ENCODE results near the gene ARHGEF28.

Gene ARHGEF28, protein sequence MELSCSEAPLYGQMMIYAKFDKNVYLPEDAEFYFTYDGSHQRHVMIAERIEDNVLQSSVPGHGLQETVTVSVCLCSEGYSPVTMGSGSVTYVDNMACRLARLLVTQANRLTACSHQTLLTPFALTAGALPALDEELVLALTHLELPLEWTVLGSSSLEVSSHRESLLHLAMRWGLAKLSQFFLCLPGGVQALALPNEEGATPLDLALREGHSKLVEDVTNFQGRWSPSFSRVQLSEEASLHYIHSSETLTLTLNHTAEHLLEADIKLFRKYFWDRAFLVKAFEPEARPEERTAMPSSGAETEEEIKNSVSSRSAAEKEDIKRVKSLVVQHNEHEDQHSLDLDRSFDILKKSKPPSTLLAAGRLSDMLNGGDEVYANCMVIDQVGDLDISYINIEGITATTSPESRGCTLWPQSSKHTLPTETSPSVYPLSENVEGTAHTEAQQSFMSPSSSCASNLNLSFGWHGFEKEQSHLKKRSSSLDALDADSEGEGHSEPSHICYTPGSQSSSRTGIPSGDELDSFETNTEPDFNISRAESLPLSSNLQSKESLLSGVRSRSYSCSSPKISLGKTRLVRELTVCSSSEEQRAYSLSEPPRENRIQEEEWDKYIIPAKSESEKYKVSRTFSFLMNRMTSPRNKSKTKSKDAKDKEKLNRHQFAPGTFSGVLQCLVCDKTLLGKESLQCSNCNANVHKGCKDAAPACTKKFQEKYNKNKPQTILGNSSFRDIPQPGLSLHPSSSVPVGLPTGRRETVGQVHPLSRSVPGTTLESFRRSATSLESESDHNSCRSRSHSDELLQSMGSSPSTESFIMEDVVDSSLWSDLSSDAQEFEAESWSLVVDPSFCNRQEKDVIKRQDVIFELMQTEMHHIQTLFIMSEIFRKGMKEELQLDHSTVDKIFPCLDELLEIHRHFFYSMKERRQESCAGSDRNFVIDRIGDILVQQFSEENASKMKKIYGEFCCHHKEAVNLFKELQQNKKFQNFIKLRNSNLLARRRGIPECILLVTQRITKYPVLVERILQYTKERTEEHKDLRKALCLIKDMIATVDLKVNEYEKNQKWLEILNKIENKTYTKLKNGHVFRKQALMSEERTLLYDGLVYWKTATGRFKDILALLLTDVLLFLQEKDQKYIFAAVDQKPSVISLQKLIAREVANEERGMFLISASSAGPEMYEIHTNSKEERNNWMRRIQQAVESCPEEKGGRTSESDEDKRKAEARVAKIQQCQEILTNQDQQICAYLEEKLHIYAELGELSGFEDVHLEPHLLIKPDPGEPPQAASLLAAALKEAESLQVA (N-terminal part only)

DNA sequence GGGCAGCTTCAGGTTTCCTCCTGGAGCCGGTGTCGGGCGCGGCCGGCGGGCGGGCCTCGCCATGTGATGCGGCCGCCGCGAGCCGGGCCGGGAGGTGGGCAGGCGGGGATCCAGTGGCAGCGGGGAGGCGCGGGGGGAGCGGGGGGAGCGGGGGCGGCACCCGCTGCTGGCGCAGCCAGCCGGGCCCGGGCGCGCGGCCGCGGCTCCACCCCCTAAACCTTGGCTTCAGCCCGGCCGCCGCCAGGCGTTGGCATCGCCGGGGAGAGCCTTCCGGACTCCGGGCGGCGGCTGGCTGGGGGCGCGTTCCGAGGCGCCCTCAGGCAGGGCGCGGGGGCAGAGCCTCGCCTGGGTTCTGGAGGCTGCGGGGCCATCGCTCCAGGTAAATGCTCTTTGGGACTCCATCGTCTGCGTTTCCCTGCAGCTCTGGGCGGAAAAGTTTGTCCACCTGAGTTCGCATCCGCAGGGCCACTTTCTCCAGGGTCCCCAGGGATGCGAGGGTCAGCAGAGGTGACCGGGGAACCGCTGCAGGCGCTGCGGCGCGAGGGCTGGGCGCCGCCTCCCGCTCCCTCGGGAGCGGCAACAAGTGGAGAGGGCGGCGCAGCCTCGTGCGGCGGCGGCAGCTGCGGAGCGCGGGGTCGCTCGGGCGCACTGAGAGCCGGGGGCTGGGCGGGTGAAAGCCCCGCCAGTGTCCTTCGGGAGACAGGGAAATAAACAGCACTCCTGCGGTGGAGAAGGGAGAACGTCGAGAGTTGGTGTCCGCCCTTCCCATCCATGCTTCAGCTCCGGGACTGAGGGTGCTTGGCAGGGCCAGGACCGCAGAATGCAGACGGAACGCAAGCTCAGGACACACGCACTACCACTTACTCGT is at the start of gene ARHGEF28:
ARHGEF28 (plus strand) TSS at position 253 of the 868 bp plus-strand sequence. CDS start 58,656 bp downstream, outside the sequence.
- in situ Hi-C loops (cut with HindIII; ENCODE audit: low sequenced_read_pairs): no loop called here

DNA sequence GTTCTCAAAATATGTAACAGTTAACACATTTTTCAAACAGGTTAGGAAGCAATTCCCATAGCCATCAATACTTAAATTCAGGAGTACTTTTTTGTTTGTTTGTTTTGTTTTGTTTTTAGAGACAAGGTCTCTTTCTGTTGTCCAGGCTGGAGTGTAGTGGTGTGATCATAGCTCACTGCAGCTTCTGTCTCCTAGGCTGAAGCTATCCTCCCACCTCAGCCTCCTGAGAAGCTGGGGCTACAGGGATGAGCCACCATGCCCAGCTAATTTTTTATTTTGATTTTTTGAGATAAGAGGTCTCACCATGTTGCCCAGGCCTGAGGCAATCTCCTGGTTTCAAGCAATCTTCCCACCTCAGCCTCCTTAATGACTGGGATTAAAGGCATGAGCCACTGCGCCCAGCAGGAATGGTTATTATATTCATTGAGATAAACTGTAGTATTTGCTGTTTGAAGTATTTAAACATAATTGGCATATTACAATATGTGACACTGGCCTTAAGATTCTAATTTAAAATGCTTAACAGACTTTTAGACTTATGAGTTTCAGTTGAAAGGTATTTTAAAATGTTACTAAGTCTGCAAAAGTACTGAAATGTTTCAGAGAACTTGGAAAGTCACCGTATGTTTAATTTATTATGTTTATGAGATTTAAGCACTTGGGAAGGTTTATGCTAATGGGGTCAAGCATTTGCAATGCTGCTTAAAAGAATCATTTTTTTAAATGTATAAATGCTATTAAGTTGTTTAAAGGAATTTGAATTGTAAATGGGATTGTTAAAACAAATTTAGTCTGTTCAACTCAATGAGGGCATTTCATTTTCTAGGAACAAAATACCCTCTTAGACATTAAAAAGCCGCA is 43.5 kb upstream of the ARHGEF28 start:
- in situ Hi-C loops (cut with HindIII; ENCODE audit: low sequenced_read_pairs): loop anchor here (25.0 kb wide), 1 partner anchor 205 kb away; no protein-coding TSS in a partner anchor

DNA sequence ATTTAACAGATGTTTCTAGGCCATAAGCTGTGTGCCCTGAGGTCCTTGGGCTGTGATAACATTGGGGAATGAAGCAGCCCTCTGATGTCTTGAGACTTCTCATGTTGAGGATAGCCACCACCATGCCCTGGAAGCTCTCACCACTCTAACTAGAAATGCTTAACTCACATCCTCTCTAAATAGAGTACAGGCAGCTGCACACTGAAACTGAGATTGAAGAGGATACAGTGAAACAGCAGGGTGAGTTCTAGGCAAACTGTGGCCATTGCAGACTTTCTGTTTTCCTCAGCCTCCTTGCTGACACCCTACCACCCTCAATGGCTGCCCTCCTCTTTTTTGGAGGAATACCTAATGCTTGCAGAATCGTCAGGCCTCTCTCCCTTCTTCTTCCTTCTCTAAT is 38.1 kb upstream of the ARHGEF28 start:
- in situ Hi-C loops (cut with HindIII; ENCODE audit: low sequenced_read_pairs): loop anchor here (25.0 kb wide), 1 partner anchor 199 kb away; no protein-coding TSS in a partner anchor

DNA sequence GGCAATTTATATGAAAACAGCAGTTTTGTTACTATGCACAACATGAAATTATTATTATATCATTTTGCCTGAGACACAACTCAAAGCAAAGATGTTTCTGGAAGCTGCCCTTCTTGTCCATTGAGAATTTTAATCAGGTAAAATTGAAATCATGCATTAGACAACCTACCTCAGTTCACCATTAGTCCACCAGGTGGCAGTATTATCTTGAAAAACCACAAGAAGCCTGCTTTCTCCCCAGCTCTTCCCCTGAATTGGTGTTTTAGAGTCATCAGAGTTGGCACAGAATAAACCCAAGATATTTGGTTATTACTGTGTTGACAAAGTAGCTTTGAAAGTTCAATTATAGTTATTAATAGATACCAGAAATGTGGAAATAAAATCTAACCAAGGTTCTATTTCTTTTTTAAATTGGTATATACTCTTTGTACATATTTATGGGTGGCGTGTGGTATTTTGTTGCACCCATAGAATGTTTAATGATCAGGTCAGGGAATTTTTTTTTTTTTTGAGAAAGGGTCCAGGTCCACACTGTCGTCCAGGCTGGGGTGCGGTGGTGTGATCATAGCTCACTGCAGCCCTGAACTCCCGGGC is 34.8 kb upstream of the ARHGEF28 start:
- in situ Hi-C loops (cut with HindIII; ENCODE audit: low sequenced_read_pairs): loop anchor here (25.0 kb wide), 1 partner anchor 196 kb away; no protein-coding TSS in a partner anchor

DNA sequence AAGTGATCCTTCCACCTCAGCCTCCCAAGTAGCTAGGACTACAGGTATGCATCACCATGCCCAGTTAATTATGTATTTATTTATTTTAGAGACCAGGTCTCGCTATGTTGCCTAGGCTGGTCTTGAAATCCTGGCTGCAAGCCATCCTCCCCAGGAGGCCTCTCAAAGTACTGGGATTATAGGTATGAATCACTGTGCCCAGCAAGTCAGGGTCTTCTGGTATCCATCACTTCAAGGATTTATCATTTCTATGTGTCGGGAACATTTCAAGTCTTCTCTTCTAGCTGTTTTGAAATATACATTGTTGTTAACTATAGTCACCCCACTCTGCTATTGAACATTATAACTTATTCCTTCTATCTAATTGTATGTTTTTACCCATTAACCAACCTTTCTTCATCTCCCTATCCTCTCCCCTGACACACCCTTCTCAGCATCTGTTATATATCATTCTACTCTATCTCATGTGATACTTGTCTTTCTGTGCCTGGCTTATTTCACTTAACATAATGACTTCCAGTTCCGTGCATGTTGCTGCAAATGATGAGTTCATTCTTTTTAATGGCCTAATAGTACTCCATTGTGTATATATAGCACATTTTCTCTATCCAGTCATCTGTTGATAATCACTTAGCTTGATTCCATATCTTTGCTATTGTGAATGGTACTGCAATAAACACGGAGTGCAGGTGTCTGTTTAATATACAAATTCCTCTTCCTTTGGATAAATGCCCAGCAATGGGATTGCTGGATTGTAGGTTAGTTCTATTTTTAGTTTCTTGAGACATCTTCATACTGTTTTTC is 34.1 kb upstream of the ARHGEF28 start:
- in situ Hi-C loops (cut with HindIII; ENCODE audit: low sequenced_read_pairs): loop anchor here (25.0 kb wide), 1 partner anchor 195 kb away; no protein-coding TSS in a partner anchor

DNA sequence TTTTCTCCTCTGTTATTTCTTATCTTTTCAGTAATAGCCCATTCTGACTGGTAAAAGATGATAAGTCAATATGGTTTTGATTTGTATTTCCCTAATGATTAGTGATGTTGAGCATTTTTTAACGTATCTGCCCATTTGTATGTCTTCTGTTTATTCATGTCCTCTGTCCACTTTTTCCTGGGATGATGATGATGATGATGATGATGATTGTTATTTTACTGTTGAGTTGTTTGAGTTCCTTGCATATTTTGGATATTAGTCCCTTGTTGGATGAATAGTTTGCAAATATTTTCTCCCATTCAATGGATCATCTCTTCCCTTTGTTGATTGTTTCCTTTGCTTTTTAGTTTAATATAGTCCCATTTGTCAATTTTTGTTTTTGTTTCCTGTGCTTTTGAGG is 33.4 kb upstream of the ARHGEF28 start:
- in situ Hi-C loops (cut with HindIII; ENCODE audit: low sequenced_read_pairs): loop anchor here (25.0 kb wide), 1 partner anchor 195 kb away; no protein-coding TSS in a partner anchor

DNA sequence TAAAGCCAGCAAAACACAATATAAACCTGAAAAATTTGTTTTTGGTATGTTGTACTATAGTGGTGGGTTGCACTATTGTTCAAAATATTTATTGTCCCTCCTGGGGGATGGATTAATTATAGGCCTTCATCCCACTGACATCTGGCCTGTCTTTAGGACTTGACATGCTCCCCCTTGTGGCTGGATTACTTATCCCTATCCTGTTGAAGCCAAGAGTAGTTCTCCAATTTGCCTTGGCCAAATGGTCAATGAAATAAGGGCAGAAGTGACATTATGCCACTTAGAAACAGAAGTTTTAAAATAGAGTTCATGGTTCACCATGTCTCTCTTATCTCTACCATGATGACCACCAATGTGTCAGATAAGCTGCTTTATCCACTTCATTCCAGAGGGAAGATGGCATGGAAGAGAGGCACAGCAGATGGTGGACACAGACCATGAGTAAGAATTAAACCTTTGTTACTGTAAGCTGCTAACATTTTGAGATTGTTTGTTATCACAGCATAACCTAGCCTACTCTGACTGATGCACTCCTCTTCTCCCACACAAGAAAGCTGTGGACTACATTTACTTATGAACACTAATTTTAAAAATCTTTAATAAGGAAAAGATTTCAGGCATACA is 29.2 kb upstream of the ARHGEF28 start:
- in situ Hi-C loops (cut with HindIII; ENCODE audit: low sequenced_read_pairs): loop anchor here (25.0 kb wide), 1 partner anchor 190 kb away; no protein-coding TSS in a partner anchor

DNA sequence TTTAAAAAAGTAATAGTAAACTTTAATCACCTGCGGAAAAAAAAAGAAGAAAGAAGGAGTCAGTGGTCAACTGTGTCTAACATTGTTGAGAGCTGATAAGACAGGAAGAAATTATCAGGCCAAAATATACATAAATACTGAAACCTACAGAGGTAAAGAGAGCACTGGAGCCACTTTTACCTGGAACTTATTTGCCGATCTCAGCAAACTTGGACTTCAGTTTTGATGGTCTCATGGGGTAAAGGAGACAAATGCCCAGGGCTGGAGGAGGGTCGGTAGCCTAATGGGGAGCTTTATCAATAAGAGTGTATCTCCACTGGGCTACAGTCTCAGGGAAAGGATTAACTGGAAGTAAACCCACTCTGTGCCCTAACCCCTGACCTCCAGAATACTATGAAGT is 26.6 kb upstream of the ARHGEF28 start:
- in situ Hi-C loops (cut with HindIII; ENCODE audit: low sequenced_read_pairs): loop anchor here (25.0 kb wide), 1 partner anchor 188 kb away; no protein-coding TSS in a partner anchor

DNA sequence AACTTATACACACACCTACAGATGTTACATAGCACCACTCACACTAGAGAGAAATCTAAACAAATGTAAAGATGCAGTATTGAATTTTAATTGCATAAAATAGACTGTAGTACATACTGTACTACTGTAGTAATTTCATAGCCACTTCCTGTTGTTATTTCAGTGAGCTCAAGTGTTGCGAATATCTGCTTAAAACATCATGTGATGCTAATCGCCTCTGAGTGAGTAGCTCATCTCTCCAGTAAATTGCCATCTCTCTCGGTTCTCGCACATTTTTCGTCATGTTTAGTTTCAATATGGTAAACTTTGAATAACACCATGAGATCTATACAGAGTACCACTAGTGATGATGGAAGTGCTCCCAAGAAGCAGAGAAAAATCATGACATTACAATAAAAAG is 22.0 kb upstream of the ARHGEF28 start:
- in situ Hi-C loops (cut with HindIII; ENCODE audit: low sequenced_read_pairs): no loop called here

DNA sequence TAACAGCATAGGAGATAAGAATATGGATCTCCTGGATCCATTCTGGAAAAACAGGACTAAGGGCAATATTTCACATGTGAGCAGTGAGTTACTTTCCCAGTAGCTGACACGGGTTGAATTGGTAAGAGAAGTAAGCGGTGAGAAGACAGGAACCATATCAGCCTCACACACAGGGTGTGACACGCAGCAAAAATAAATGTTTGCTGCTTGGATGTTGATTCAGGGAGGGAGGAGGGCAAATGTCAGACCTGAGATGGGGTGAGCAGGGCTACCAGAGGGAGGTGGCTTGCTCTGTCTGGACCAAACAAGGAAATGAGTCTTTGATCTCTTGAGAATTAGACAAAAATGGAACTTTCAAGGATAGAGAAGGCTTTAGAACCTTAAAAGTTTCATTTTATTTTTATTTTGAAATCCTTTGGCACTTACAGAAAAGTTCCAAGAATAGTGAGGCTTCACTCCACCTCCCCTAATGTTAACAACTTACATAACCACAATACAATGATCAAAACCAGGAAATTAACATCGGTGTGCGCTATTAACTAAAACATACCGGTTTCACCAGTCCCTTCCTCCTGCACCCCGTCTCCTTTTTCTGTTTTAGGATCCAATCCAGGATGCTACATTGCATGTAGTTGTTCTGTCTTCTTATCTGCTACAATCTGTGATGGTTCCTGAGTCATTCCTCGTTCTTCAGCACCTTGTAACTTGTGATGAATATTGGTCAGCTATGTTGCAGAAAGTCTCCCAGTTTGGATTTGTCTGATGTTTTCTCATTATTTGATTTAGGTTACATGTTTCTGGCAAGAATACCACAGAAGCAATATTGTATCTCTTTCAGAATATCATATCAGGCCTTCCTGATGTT is 20.5 kb upstream of the ARHGEF28 start:
- in situ Hi-C loops (cut with HindIII; ENCODE audit: low sequenced_read_pairs): no loop called here

DNA sequence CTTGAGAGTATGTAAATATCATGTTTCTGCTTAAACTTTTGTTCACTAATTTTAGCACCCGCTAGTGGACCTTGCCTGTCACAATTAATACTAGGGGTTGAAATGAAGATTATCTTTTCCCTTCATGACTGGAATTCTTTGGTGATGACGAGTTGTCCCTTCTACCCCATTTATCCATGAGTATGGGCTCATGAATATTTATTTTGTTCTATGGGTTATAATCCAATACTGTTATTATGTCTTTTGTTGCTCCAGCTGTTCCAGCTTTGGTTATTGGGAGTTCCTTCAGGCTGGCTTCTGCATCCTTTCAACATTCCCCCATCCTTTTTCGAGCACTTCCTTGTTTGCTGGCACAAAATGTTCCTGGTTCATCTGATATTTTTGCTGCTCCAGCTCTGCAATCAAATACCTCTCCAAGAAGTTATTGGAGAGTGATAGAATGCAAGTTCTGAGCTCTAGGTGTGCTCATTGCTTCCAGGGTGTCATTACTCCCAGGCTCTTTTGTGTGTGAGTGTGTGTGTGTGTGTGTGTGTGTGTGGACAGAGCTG is 19.7 kb upstream of the ARHGEF28 start:
- in situ Hi-C loops (cut with HindIII; ENCODE audit: low sequenced_read_pairs): no loop called here

DNA sequence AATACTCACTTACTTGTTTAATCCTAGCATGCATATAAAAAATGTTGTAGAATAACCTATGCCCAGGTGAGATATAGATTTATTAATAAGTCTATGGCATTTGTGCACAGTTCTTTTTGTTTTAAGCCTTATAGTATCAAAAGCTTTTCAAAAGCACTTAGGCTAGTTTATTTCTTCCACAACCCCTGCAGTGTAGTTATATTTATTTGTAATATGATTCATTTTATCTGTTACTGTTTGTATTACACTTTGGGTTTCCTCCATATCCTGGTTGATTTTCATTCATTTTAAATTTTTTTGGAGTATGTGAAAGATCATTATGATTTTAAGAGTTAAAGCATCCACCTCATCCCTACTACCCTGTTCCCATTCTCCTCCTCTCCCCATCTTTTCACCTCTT is 18.8 kb upstream of the ARHGEF28 start:
- in situ Hi-C loops (cut with HindIII; ENCODE audit: low sequenced_read_pairs): no loop called here

DNA sequence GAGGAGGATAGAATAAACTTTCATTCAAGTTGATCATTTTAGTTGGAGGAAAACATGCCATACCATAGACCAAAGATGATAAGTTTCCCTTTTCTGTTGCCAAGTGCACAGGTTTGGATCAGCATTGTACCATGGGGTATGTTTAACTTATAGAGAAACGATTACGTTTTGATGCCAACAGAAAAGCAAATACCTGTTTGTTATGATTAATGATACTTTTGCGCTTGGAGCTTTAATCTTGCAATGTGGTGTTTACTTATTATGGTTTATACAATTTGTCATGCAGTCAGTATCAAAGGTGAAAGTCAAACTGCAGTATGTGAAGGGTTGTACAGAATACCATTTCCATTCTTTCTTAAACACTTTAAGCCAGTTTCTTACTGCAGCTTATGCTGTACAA is 13.2 kb upstream of the ARHGEF28 start:
- in situ Hi-C loops (cut with HindIII; ENCODE audit: low sequenced_read_pairs): no loop called here

DNA sequence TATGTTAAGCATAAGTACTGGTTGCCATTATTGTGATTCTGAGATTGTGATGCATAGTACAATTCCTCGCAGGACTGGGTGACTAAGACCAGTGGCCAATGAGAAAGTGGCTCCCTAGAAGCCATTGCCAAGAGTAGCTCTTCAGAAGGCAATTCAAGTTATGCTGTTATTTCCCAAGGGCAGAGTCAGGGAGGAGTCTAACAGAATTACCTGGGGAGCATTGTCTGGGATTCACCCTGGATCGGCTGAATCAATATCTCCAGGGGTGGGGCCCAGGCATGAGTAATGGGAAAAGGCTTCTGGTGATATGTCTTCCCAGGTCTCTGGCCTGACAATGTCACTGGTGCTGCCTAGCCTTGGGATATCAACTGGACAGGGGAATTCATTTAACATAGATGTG is 10.9 kb upstream of the ARHGEF28 start:
- in situ Hi-C loops (cut with HindIII; ENCODE audit: low sequenced_read_pairs): no loop called here

DNA sequence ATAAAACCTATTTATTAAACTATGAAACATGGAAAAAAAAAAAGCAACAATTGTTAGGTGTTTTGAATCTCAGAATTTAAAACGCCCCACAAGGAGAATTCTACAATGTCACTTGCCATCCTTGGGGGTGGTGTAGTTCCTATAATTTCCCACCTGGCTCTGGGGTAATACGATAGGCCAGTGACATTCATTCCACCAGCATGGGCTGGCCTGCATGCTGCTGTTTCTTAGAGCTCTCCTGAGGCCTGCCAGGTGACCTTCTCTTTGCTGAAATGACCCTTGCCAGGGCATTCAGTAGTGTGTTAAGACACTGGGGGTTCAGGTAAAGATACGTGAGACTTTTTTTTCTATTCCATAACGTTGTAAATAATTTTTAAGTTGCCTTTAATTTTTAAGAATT is 10.0 kb upstream of the ARHGEF28 start:
- in situ Hi-C loops (cut with HindIII; ENCODE audit: low sequenced_read_pairs): no loop called here

Data from DLD1 (cell line).